Tibial nerve (tissue), 4 donors: ENCODE measurements around the gene SP100. TPM values are rescaled to one million over a fixed set of nuclear protein-coding genes. Genes with fewer than 3 reads are reported as not detected.
A peak's percentile ranks its signal among the peaks of the same experiment; 100 is the strongest.

ENCODE experiments used
- DNase-seq, 2 donors: peaks; one replicate each; pipeline ENCODE4 v3.0.0-alpha.2; 2019; ENCODE audit warnings: low spot score in 2 of 2
- H3K27ac ChIP-seq, 4 donors: fragments of 200-600 bp; sonication (generic) in 3 of 4; one replicate each; pipeline ENCODE4 v1.5.1; 2017 to 2019; ENCODE audit warnings: mild to moderate bottlenecking in 1 of 4
- H3K27me3 ChIP-seq, 2 donors: fragments of 200-600 bp; sonication (generic) in 1 of 2; one replicate each; pipeline versions ENCODE4 v1.5.1 to v1.6.0; 2017 to 2019
- H3K36me3 ChIP-seq, 3 donors: fragments of 200-600 bp; sonication (generic); one replicate each; pipeline ENCODE4 v1.5.1; 2018 to 2019
- H3K4me1 ChIP-seq, 4 donors: fragments of 200-600 bp; sonication (generic) in 3 of 4; one replicate each; pipeline ENCODE4 v1.5.1; 2017 to 2019
- H3K4me3 ChIP-seq, 4 donors: fragments of 200-600 bp; sonication (generic) in 3 of 4; one replicate each; pipeline ENCODE4 v1.5.1; 2017 to 2019; ENCODE audit warnings: mild to moderate bottlenecking in 1 of 4, moderate library complexity in 1 of 4
- H3K9me3 ChIP-seq, 4 donors: fragments of 200-600 bp; sonication (generic) in 3 of 4; one replicate each; pipeline ENCODE4 v1.5.1; 2017 to 2019
- CTCF ChIP-seq, 5 experiments: fragments of 200-600 bp in 3 of 5; fragments of 450-650 bp in 2 of 5; sonication (generic) in 3 of 5; IDR thresholded peaks; one replicate each; pipeline ENCODE4 v1.5.1; 2016 to 2019; ENCODE audit warnings: antibody characterized with exemption in 5 of 5, mild to moderate bottlenecking in 3 of 5, moderate library complexity in 2 of 5
- EP300 ChIP-seq, 2 donors: sonication (generic); formaldehyde crosslinking; IDR thresholded peaks; one replicate each; pipeline ENCODE4 v1.6.1; 2017; ENCODE audit warnings: antibody characterized with exemption in 2 of 2, mild to moderate bottlenecking in 1 of 2
- POLR2A ChIP-seq, 2 donors: fragments of 450-650 bp; IDR thresholded peaks; one replicate each; pipeline ENCODE4 v1.6.1; 2017; ENCODE audit warnings: antibody characterized with exemption in 2 of 2, mild to moderate bottlenecking in 2 of 2, moderate library complexity in 2 of 2
- WGBS, 2 donors: methylation state at CpG; one replicate each; pipeline ENCODE4 v1.1.5; 2018; 5-methylcytosine and 5-hydroxymethylcytosine counted together
- total RNA-seq, 4 donors: library from RNA; depleted of rRNA; stranded (reverse); fragments of >200 nt; gene quantifications; one replicate each; pipeline ENCODE4 v1.1.0, GENCODE V29; 2016

SP100 gene
- total RNA-seq, 4 donors from 2014 or later, result 84.1 to 126 (median 108) TPM

- Histone ChIP-seq H3K36me3 (peaks cover 0 to 99% (median 26%) of the 10 kb centered on the region in 3 donors), H3K27me3 (no peaks in the 10 kb centered on the region), H3K27ac (peak overlapping the region in 3 of 4 donors; percentile 13 to 71 (median 15)), H3K4me1 (peaks cover 0 to 12% (median 4%) of the 10 kb centered on the region in 4 donors), H3K4me3 (no peak overlapping the region), H3K9me3 (no peaks in the 10 kb centered on the region)
- WGBS, 2 donors, result 83 to 89% methylated on average over 8 of the region's 8 CpGs
- no peak for DNase-seq
- TF ChIP-seq EP300 (IDR thresholded peaks at IDR 0.05), result no peak
- no peak for TF ChIP-seq POLR2A (IDR thresholded peaks at IDR 0.05)
- no peak for TF ChIP-seq CTCF (IDR thresholded peaks at IDR 0.05)
Measured at GRCh38 chr2:230447455-230448451, 31.8 kb downstream of the SP100 start.

DNA sequence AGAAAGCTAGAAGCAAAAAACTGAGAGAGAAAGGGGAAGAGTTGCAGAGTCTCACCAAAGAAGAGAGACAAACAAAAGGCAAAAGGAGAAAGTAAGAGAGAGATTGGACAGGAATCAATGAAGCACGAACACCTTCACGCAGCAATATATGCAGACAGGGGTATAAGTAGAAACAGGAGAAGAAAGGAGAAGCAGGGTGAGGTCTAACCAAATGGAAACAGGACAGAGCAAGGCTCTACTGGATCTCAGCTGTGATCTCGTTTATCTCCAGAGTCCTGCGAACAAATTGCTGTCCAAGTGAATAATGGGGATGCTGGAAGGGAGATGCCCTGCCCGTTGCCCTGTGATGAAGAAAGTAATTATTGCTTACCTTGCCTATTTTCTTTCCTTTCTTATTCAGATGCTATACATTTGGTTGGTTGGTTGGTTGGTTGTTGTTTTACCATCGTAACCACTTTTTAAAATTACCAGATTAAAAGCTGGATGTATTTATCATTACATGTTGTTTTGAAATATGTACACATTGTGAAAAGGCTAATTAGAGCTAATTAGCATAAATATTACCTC is 34.0 kb downstream of the SP100 start:
- H3K27me3 ChIP-seq, result no peaks in the 10 kb centered on the region
- no peak for DNase-seq
- peaks cover 0 to 95% (median 26%) of the 10 kb centered on the region in 3 donors for H3K36me3 ChIP-seq
- WGBS, 2 donors, result 92 to 93% methylated on average over 6 of the region's 6 CpGs
- H3K9me3 ChIP-seq, result no peaks in the 10 kb centered on the region
- TF ChIP-seq EP300 (IDR thresholded peaks at IDR 0.05), result no peak
- no peak for TF ChIP-seq CTCF (IDR thresholded peaks at IDR 0.05)
- no peak for TF ChIP-seq POLR2A (IDR thresholded peaks at IDR 0.05)
- H3K27ac ChIP-seq, result no peak overlapping the region
- no peak overlapping the region for H3K4me3 ChIP-seq
- peaks cover 0 to 12% (median 0%) of the 10 kb centered on the region in 4 donors for H3K4me1 ChIP-seq

DNA sequence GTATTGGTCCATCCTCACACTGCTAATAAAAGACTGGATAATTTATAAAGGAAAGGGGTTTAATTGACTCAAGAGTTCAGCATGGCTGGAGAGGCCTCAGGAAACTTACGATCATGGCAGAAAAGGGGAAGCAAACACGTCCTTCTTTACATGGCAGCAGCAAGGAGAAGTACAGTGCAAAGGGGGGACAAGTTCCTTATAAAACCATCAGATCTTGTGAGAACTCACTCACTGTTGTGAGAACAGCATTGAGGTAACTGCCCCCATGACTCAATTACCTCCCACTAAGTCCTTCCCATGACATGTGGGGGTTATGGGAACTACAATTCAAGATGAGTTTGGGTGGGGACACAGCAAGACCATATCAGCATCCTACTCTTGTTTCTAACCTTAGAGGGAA is 37.0 kb downstream of the SP100 start:
- no peak for TF ChIP-seq EP300 (IDR thresholded peaks at IDR 0.05)
- no peak for TF ChIP-seq POLR2A (IDR thresholded peaks at IDR 0.05)
- no peak for TF ChIP-seq CTCF (IDR thresholded peaks at IDR 0.05)
- WGBS, 2 donors, result 72 to 84% methylated on average over 2 of the region's 2 CpGs
- H3K27ac ChIP-seq, result no peak overlapping the region
- no peak for DNase-seq
- H3K4me3 ChIP-seq, result no peak overlapping the region
- H3K4me1 ChIP-seq, result peaks cover 0 to 6% (median 2%) of the 10 kb centered on the region in 4 donors
- H3K9me3 ChIP-seq, result peaks cover 0 to 12% (median 0%) of the 10 kb centered on the region in 4 donors
- H3K36me3 ChIP-seq, result peaks cover 0 to 95% (median 12%) of the 10 kb centered on the region in 3 donors
- no peaks in the 10 kb centered on the region for H3K27me3 ChIP-seq

DNA sequence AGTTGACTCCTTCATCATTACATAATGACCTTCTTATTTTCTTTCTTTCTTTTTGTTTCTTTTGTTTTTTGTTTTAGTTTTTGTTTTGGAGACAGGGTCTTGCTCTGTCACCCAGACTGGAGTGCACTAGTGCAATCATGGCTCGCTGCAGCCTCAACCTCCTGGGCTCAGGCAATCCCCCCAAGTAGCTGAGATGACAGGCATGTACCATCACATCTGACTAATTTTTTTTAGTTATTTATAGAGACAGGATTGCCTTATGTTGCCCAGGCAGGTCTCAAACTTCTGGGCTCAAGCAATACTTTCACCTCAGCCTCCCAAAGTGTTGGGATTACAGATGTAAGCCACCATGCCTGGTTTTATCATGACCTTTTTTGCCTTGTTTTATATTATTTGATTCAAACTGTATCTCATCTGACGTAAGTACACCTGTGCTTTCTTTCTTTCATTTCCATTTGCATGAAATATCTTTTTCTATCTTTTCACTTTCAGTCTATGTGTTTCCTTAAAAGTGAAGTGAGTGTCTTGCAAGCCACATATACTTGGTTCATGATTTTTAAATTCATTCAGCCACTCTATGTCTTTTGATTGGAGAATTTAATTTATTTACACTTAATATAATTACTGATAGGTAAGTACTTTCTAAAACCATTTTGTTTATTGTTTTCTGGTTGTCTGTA is 39.1 kb downstream of the SP100 start:
- no peak for DNase-seq
- H3K27me3 ChIP-seq, result no peaks in the 10 kb centered on the region
- no peak overlapping the region for H3K4me3 ChIP-seq
- H3K27ac ChIP-seq, result no peak overlapping the region
- WGBS, 2 donors, result 93 to 94% methylated on average over 2 of the region's 2 CpGs
- TF ChIP-seq EP300 (IDR thresholded peaks at IDR 0.05) (no peak), POLR2A (IDR thresholded peaks at IDR 0.05) (no peak), CTCF (IDR thresholded peaks at IDR 0.05) (no peak)
- H3K4me1 ChIP-seq, result peaks cover 0 to 5% (median 0%) of the 10 kb centered on the region in 4 donors
- H3K9me3 ChIP-seq, result peaks cover 0 to 12% (median 0%) of the 10 kb centered on the region in 4 donors
- H3K36me3 ChIP-seq, result peaks cover 0 to 95% (median 9%) of the 10 kb centered on the region in 3 donors
